ENCODE data around the gene TBCE. TPM values are rescaled to one million over a fixed set of nuclear protein-coding genes. Genes with fewer than 3 reads are reported as not detected.

The TBCE gene
- total RNA-seq, result 10 to 100 TPM; 12.0 to 35.8 (median 17.0) TPM

GRCh38 chr1:235367000-235367908, at the start of gene TBCE:
TSS of gene TBCE (plus strand) at chr1:235367427. CDS start at chr1:235380050, 12,623 bp downstream.
- intact Hi-C loops (cut with DNase I; ENCODE audit: low total_unique reads), result no loop called here
- TF ChIP-seq CTCF (IDR thresholded peaks at IDR 0.05) (peak in 1 of 3 donors; percentile 14), POLR2A (IDR thresholded peaks at IDR 0.05) (no peak)
- WGBS, 2 donors, result 0 to 1% methylated on average over 27 to 36 of the region's 38 CpGs

GRCh38 chr1:235319255-235319654, 48.0 kb upstream of the TBCE start:
- H3K4me3 ChIP-seq (ENCODE audit: low read depth, poor library complexity, severe bottlenecking), result no peak overlapping the region
- no peak for TF ChIP-seq POLR2A (IDR thresholded peaks at IDR 0.05)
- TF ChIP-seq CTCF (IDR thresholded peaks at IDR 0.05), result no peak
- 90 to 98% methylated on average over 2 of the region's 2 CpGs for WGBS, 2 donors
- DNase-seq (ENCODE audit: low spot score in 2 of 2), result no peak
- intact Hi-C loops (cut with DNase I; ENCODE audit: low total_unique reads), result no loop called here

More at GRCh38 chr1:235367000-235367908, at the start of gene TBCE:
- peak within 1 kb of the TSS; percentile 66 for H3K4me3 ChIP-seq (ENCODE audit: low read depth, poor library complexity, severe bottlenecking)
- peak; percentile 95 to 99 for DNase-seq (ENCODE audit: low spot score in 2 of 2)

- WGBS, 2 donors, result 85 to 88% methylated on average over 6 of the region's 6 CpGs
- DNase-seq (ENCODE audit: low spot score in 2 of 2), result no peak
- H3K4me3 ChIP-seq (ENCODE audit: low read depth, poor library complexity, severe bottlenecking), result no peak overlapping the region
- TF ChIP-seq POLR2A (IDR thresholded peaks at IDR 0.05), result no peak
- no peak for TF ChIP-seq CTCF (IDR thresholded peaks at IDR 0.05)
- intact Hi-C loops (cut with DNase I; ENCODE audit: low total_unique reads), result no loop called here
These were observed 46.6 kb upstream of the TBCE start for GRCh38 chr1:235320521-235321179.

GRCh38 chr1:235324296-235324695, 42.9 kb upstream of the TBCE start:
- no peak overlapping the region for H3K4me3 ChIP-seq (ENCODE audit: low read depth, poor library complexity, severe bottlenecking)
- DNase-seq (ENCODE audit: low spot score in 2 of 2), result no peak
- 92 to 94% methylated on average over 5 of the region's 5 CpGs for WGBS, 2 donors
- intact Hi-C loops (cut with DNase I; ENCODE audit: low total_unique reads), result no loop called here
- TF ChIP-seq CTCF (IDR thresholded peaks at IDR 0.05), result no peak
- no peak for TF ChIP-seq POLR2A (IDR thresholded peaks at IDR 0.05)

GRCh38 chr1:235325139-235325538, 42.1 kb upstream of the TBCE start:
- no peak overlapping the region for H3K4me3 ChIP-seq (ENCODE audit: low read depth, poor library complexity, severe bottlenecking)
- intact Hi-C loops (cut with DNase I; ENCODE audit: low total_unique reads), result no loop called here
- 25% methylated on average over 3 of the region's 3 CpGs for WGBS, 2 donors
- no peak for DNase-seq (ENCODE audit: low spot score in 2 of 2)
- TF ChIP-seq CTCF (IDR thresholded peaks at IDR 0.05), result no peak
- TF ChIP-seq POLR2A (IDR thresholded peaks at IDR 0.05), result no peak

All from lower leg skin (tissue), 4 donors.